D721Med (cell line): ENCODE results near the gene RNF4.
"Not testable (repeated sequence)": the region's sequence is repeated elsewhere in the genome, so short reads cannot be mapped to it uniquely, and the experiment has no call there.

Source experiments
- DNase-seq: peaks from one replicate; pipeline ENCODE4 v3.0.0; 2011; ENCODE audit warnings: low spot score; ENCODE audit not compliant: insufficient read length
- FAIRE-seq: peaks from 2 replicates; lab custom pipeline; 2011; peaks lifted over from hg19 to GRCh38; lab: Jason Lieb, UNC
- TF ChIP-seq, protein P1 (sequence below): IDR thresholded peaks from 2 replicates; pipeline ENCODE4 v1.5.1; 2012; ENCODE audit warnings: mild to moderate bottlenecking, control low read depth; ENCODE audit not compliant: insufficient read depth; ENCODE audit errors: missing control alignments

The RNF4 gene

GRCh38 chr4:2507855-2508254 lies 38.9 kb downstream of the RNF4 start:
- DNase-seq (no peak), FAIRE-seq (no peak)
- TF ChIP-seq, protein P1, sequence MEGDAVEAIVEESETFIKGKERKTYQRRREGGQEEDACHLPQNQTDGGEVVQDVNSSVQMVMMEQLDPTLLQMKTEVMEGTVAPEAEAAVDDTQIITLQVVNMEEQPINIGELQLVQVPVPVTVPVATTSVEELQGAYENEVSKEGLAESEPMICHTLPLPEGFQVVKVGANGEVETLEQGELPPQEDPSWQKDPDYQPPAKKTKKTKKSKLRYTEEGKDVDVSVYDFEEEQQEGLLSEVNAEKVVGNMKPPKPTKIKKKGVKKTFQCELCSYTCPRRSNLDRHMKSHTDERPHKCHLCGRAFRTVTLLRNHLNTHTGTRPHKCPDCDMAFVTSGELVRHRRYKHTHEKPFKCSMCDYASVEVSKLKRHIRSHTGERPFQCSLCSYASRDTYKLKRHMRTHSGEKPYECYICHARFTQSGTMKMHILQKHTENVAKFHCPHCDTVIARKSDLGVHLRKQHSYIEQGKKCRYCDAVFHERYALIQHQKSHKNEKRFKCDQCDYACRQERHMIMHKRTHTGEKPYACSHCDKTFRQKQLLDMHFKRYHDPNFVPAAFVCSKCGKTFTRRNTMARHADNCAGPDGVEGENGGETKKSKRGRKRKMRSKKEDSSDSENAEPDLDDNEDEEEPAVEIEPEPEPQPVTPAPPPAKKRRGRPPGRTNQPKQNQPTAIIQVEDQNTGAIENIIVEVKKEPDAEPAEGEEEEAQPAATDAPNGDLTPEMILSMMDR: no peak

DNA sequence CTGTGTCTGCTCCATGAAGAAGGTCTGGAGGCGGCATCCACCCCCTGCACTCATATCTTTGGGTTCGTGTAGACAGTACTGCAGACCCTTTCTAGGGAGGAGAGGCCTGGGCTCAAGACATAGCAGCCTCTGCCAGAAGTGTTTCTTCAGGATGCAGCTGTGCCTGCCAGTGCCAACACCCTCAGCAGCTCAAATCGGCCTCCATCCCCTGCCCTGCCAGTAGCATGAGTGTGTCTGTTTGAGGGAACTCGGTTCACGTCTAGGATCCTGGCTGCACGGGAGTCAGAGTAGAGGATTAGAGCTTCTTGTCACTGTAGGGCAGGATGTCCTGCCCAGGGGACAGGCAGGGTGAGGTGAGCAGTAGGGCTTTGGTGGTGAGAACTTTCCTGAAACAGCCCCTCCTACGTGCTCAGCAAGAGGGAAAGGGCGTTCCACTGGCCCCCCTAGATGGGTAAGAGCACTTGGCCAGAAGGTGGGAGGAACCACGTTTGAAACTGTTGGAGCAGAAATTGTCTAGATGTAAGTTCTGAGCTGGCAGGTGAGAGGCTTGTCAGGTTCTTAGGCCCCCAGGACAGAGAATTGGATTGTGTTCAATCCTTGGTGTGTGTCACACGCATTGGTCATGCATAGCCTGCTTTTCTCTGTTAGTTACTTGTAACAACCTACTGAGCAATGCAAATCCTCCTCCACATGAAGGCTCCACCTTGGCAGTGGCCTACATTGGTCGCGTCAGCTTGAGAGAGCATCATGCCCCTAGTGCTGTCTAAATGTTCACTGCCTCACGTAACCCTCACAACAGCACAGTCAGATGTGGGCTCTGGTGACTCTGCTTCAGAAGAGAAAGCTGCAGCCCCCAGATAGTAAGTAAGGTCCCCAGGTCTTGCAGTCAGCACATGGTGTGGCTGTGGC lies 41.7 kb downstream of the RNF4 start:
- TF ChIP-seq, protein P1: no peak
- DNase-seq: no peak
- no peak for FAIRE-seq

- DNase-seq (no peak), FAIRE-seq (no peak)
- TF ChIP-seq, protein P1: no peak
Measured at GRCh38 chr4:2511645-2512131, 42.8 kb downstream of the RNF4 start.

- no peak for DNase-seq
- TF ChIP-seq, protein P1: no peak
- FAIRE-seq: no peak
Measured at GRCh38 chr4:2512396-2513135, 43.7 kb downstream of the RNF4 start.

- not testable (repeated sequence) for DNase-seq, FAIRE-seq
Measured at GRCh38 chr4:2514193-2514592, 45.3 kb downstream of the RNF4 start.

GRCh38 chr4:2514944-2515343 lies 46.0 kb downstream of the RNF4 start:
- FAIRE-seq, DNase-seq: not testable (repeated sequence)

DNA sequence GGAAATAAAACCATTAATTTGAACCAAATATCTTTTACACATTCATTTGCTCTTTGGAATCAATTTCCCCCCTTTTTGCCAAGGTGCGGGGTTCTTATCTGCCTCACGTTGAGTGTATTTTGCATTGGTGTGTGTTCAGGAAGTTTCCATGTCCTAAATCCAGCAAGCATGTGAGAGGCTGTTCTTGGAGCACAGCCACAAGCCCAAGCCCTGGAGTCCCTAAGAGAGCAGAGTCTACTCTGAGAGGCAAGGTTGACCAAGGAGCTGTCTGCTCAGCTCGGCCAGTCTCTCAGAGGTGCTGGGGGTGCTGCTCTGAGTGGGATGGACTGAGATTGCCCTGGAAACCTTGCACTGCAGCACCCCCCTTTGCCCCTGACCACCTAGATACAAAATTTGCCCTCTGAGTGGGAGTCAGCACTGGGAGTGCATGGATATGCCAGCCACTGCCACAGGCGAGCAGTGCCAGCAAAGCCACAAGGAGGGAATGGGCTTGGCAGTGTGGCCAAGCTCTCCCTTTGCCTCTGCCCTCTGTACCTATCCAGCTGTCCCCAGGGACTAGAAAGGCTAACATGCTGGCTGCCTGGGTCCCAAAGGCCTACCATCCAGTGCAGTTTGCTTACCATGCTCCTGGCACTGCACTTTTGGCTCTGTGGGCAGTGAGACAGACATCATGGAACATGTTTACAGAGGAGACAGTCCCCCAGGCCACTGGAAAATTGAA lies 47.1 kb downstream of the RNF4 start:
- FAIRE-seq (no peak), DNase-seq (no peak)
- TF ChIP-seq, protein P1: no peak

- DNase-seq (no peak), FAIRE-seq (no peak)
- TF ChIP-seq, protein P1: no peak
Measured at GRCh38 chr4:2516635-2517034, 47.7 kb downstream of the RNF4 start.
